HL-60 (cell line): ENCODE results near the gene XRCC3.
"Not testable (repeated sequence)": the region's sequence is repeated elsewhere in the genome, so short reads cannot be mapped to it uniquely, and the experiment has no call there.

ENCODE experiments used
- DNase-seq, 2 experiments: peaks; one replicate each; pipeline ENCODE4 v3.0.0-alpha.2; 2010 to 2020; ENCODE audit warnings: low read depth in 1 of 2, low spot score in 1 of 2
- H3K27ac ChIP-seq: fragments of 250-450 bp; sonication (Bioruptor Pico); replicated peaks from 2 replicates; pipeline ENCODE4 v1.5.1; 2020; ENCODE audit warnings: mild to moderate bottlenecking, moderate library complexity
- H3K27me3 ChIP-seq: fragments of 250-450 bp; sonication (Bioruptor Pico); 2 replicates; pipeline ENCODE4 v1.5.1; 2021; ENCODE audit warnings: mild to moderate bottlenecking, moderate library complexity; ENCODE audit not compliant: insufficient read depth, poor library complexity, severe bottlenecking
- H3K4me3 ChIP-seq: replicated peaks from 2 replicates; pipeline ENCODE4 v1.5.1; 2011; ENCODE audit warnings: mild to moderate bottlenecking, control low read depth, low read length; ENCODE audit not compliant: insufficient read depth
- GABPA ChIP-seq: IDR thresholded peaks from 2 replicates; pipeline ENCODE4 v1.6.1; 2012; ENCODE audit warnings: low read depth
- POLR2AphosphoS5 ChIP-seq: IDR thresholded peaks from 2 replicates; pipeline ENCODE4 v1.6.1; 2012; ENCODE audit warnings: low read depth
- SPI1 ChIP-seq: IDR thresholded peaks from 2 replicates; pipeline ENCODE4 v1.6.1; 2012; ENCODE audit warnings: low read depth, mild to moderate bottlenecking, borderline replicate concordance
- TF ChIP-seq, protein P1 (sequence below): IDR thresholded peaks from one replicate; pipeline ENCODE4 v1.5.1; 2011; ENCODE audit warnings: low read length, control low read depth, inconsistent platforms; ENCODE audit not compliant: insufficient read depth
- TF ChIP-seq, protein P2 (sequence below): IDR thresholded peaks from 2 replicates; pipeline ENCODE4 v1.6.1; 2012; ENCODE audit warnings: low read depth; ENCODE audit not compliant: insufficient replicate concordance

The XRCC3 gene

DNA sequence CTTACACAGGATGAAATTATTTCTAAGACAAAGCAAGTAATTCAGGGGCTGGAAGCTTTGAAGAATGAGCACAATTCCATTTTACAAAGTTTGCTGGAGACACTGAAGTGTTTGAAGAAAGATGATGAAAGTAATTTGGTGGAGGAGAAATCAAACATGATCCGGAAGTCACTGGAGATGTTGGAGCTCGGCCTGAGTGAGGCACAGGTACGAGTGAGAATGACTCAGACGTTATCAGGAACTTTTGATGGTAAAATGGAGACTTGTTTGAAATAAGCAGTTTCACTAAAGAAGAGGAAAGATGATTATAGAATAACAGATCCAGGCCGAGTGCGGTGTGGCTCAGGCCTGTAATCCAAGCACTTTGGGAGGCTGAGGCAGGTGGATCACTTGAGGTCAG is 60.6 kb downstream of the XRCC3 start:
- TF ChIP-seq POLR2AphosphoS5: no peak
- TF ChIP-seq SPI1: no peak
- TF ChIP-seq GABPA: no peak
- TF ChIP-seq, protein P1, sequence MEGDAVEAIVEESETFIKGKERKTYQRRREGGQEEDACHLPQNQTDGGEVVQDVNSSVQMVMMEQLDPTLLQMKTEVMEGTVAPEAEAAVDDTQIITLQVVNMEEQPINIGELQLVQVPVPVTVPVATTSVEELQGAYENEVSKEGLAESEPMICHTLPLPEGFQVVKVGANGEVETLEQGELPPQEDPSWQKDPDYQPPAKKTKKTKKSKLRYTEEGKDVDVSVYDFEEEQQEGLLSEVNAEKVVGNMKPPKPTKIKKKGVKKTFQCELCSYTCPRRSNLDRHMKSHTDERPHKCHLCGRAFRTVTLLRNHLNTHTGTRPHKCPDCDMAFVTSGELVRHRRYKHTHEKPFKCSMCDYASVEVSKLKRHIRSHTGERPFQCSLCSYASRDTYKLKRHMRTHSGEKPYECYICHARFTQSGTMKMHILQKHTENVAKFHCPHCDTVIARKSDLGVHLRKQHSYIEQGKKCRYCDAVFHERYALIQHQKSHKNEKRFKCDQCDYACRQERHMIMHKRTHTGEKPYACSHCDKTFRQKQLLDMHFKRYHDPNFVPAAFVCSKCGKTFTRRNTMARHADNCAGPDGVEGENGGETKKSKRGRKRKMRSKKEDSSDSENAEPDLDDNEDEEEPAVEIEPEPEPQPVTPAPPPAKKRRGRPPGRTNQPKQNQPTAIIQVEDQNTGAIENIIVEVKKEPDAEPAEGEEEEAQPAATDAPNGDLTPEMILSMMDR: no peak
- TF ChIP-seq, protein P2, sequence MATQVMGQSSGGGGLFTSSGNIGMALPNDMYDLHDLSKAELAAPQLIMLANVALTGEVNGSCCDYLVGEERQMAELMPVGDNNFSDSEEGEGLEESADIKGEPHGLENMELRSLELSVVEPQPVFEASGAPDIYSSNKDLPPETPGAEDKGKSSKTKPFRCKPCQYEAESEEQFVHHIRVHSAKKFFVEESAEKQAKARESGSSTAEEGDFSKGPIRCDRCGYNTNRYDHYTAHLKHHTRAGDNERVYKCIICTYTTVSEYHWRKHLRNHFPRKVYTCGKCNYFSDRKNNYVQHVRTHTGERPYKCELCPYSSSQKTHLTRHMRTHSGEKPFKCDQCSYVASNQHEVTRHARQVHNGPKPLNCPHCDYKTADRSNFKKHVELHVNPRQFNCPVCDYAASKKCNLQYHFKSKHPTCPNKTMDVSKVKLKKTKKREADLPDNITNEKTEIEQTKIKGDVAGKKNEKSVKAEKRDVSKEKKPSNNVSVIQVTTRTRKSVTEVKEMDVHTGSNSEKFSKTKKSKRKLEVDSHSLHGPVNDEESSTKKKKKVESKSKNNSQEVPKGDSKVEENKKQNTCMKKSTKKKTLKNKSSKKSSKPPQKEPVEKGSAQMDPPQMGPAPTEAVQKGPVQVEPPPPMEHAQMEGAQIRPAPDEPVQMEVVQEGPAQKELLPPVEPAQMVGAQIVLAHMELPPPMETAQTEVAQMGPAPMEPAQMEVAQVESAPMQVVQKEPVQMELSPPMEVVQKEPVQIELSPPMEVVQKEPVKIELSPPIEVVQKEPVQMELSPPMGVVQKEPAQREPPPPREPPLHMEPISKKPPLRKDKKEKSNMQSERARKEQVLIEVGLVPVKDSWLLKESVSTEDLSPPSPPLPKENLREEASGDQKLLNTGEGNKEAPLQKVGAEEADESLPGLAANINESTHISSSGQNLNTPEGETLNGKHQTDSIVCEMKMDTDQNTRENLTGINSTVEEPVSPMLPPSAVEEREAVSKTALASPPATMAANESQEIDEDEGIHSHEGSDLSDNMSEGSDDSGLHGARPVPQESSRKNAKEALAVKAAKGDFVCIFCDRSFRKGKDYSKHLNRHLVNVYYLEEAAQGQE: no peak
- H3K27ac ChIP-seq: no peak overlapping the region
- DNase-seq: no peak
- H3K4me3 ChIP-seq: no peak overlapping the region
- H3K27me3 ChIP-seq: no peaks in the 10 kb centered on the region

DNA sequence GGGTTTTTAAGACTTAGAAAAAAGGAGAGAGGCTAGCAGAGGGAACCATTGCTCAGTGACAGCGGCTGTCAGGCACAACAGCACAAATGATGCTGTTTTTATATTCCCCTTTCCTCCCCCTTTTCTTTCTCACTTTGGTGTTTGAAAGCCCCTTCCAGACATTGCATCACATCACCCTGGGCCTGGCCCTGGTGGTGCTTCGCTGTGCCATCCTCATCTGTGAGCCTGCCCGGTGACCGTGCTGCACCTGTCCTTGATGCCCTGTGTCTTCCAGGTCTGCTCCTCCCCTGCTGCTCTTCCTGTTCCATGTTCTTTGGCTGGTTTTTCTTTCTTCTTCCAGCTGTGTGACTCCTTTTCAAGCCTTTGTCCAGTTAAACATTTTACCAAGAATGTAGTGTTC is 61.4 kb downstream of the XRCC3 start:
- Histone ChIP-seq H3K27me3 (no peaks in the 10 kb centered on the region), H3K4me3 (no peak overlapping the region), H3K27ac (no peak overlapping the region)
- no peak for DNase-seq
- TF ChIP-seq GABPA (no peak), POLR2AphosphoS5 (no peak), SPI1 (no peak)
- TF ChIP-seq, protein P1: no peak
- TF ChIP-seq, protein P2: no peak

DNA sequence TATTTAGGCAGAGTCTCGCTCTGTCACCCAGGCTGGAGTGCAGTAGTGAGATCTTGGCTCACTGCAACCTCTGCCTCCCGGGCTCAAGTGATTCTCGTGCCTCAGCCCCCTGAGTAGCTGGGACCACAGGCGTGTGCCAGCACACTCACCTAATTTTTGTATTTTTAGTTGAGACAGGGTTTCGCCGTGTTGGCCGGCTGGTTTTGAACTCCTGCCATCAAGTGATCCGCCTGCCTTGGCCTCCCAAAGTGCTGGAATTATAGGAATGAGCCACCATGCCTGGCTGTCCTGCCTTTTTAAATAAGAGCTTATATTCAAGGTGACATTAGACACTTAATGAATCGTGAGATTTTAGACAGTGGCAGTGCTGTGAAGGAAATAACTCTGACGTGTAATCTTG is 61.9 kb downstream of the XRCC3 start:
- H3K4me3 ChIP-seq, DNase-seq, H3K27me3 ChIP-seq, H3K27ac ChIP-seq: not testable (repeated sequence)

DNA sequence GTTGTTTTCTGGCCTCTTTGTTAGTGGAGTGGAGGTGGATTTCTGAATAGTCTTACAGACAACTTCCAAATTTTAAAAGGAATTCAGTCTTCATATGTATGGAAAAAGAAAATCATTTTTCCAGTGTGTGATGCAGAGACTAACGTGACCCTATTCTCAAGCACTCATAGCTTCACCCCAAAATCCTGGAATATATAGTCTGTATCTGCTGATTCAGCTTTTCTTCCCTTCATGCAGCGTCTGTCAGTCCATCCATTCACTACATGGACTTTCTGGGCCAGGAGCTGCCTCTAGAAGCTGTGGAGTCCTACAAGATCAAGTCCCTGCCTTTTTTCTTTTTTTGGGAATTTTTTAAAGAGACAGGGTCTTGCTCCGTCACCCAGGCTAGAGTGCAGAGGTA is 62.4 kb downstream of the XRCC3 start:
- H3K27me3 ChIP-seq: no peaks in the 10 kb centered on the region
- H3K27ac ChIP-seq: no peak overlapping the region
- H3K4me3 ChIP-seq: no peak overlapping the region
- TF ChIP-seq, protein P2: no peak
- TF ChIP-seq SPI1: no peak
- TF ChIP-seq, protein P1: no peak
- TF ChIP-seq GABPA: no peak
- no peak for TF ChIP-seq POLR2AphosphoS5
- DNase-seq: no peak
